ENCODE measurements around the gene TMEM121. TPM values are rescaled to one million over a fixed set of nuclear protein-coding genes. Genes with fewer than 3 reads are reported as not detected.

Gene TMEM121
- total and polyA plus RNA-seq, 2 donors (not counting 1 experiment from before 2014, with no cell fraction given), result 0.99 to 3.7 TPM

GRCh38 chr14:105519946-105520698 is 6.3 kb upstream of the TMEM121 start:
- Histone ChIP-seq H3K9me3 (ENCODE audit: control extremely low read depth in 1 of 3, control insufficient read depth in 2 of 3, insufficient read depth in 1 of 3, low read length in 2 of 3) (no peaks in the 10 kb centered on the region), H3K4me2 (replicated peaks; ENCODE audit: low read depth, low read length, poor library complexity, severe bottlenecking) (no peak overlapping the region), H3K27me3 (replicated peaks in 1 of 4; ENCODE audit: control extremely low read depth in 1 of 4, control insufficient read depth in 3 of 4, insufficient read depth in 4 of 4, low read length in 3 of 4) (peaks cover 0 to 12% (median 5%) of the 10 kb centered on the region in 4 experiments), H2AFZ (ENCODE audit: insufficient read depth, low read depth, low read length, poor library complexity, severe bottlenecking) (no peak overlapping the region), H3K36me3 (replicated peaks in 1 of 2; ENCODE audit: control extremely low read depth in 1 of 2, control insufficient read depth in 1 of 2, extremely low read depth in 1 of 2, insufficient read depth in 2 of 2, low read length in 1 of 2) (no peaks in the 10 kb centered on the region), H3K27ac (ENCODE audit: low read length in 2 of 2) (no peak overlapping the region), H3K9ac (ENCODE audit: low read length) (no peak overlapping the region), H4K20me1 (ENCODE audit: control insufficient read depth, insufficient read depth, low read length, poor library complexity, severe bottlenecking) (no peaks in the 10 kb centered on the region), H3K4me1 (ENCODE audit: control insufficient read depth in 2 of 2, insufficient read depth in 2 of 2, low read length in 2 of 2) (no peaks in the 10 kb centered on the region), H3K79me2 (ENCODE audit: control insufficient read depth, insufficient read depth, low read length) (no peaks in the 10 kb centered on the region), H3K4me3 (ENCODE audit: control extremely low read depth in 1 of 5, extremely low read depth in 1 of 5, insufficient read depth in 1 of 5, low read depth in 2 of 5, low read length in 4 of 5) (no peak overlapping the region)
- 77% methylated on average over 10 of the region's 14 CpGs for WGBS (ENCODE audit: insufficient coverage)
- ATAC-seq (ENCODE audit: low read depth) (no peak), DNase-seq (no peak)
- Mint-ChIP-seq H3K27me3 (peaks cover 31% of the 10 kb centered on the region), H3K9me3 (ENCODE audit: insufficient read depth) (no peaks in the 10 kb centered on the region), H3K4me3 (no peak overlapping the region), H3K4me1 (peaks cover 2% of the 10 kb centered on the region), H3K27ac (no peak overlapping the region)
- ChIA-PET POLR2A (interaction anchor here (0.6 to 0.7 kb wide), 2 partner anchors 424 to 534 kb away, joined by 5 to 11 read pairs; partner anchors contain the start of gene CLBA1), CTCF (interaction anchor here (0.7 kb wide), 1 partner anchor 22 kb away, joined by 3 read pairs; no protein-coding TSS in a partner anchor)
- intact Hi-C loops (cut with micrococcal nuclease), result no loop called here
- TF ChIP-seq CTCF (IDR thresholded peaks at IDR 0.05), result no peak
- TF ChIP-seq EZH2 (IDR thresholded peaks at IDR 0.05; ENCODE audit: borderline replicate concordance, insufficient read depth, low read depth, low read length, poor library complexity, severe bottlenecking), result no peak

GRCh38 chr14:105525326-105525725 is 1.1 kb upstream of the TMEM121 start:
- no peak for TF ChIP-seq EZH2 (IDR thresholded peaks at IDR 0.05; ENCODE audit: borderline replicate concordance, insufficient read depth, low read depth, low read length, poor library complexity, severe bottlenecking)
- TF ChIP-seq CTCF (IDR thresholded peaks at IDR 0.05), result no peak
- no peak overlapping the region for H3K4me2 ChIP-seq (replicated peaks; ENCODE audit: low read depth, low read length, poor library complexity, severe bottlenecking)
- H3K9me3 Mint-ChIP-seq (ENCODE audit: insufficient read depth), result no peaks in the 10 kb centered on the region
- peak overlapping the region; percentile 76 for H3K4me3 Mint-ChIP-seq
- H3K4me1 Mint-ChIP-seq, result peaks cover 24% of the 10 kb centered on the region
- H3K27me3 ChIP-seq (replicated peaks in 1 of 4; ENCODE audit: control extremely low read depth in 1 of 4, control insufficient read depth in 3 of 4, insufficient read depth in 4 of 4, low read length in 3 of 4), result peaks cover 0 to 40% (median 9%) of the 10 kb centered on the region in 4 experiments
- DNase-seq (no peak), ATAC-seq (ENCODE audit: low read depth) (no peak)
- H3K4me1 ChIP-seq (ENCODE audit: control insufficient read depth in 2 of 2, insufficient read depth in 2 of 2, low read length in 2 of 2), result peaks cover 36 to 38% of the 10 kb centered on the region in 2 donors
- peaks cover 0 to 6% (median 0%) of the 10 kb centered on the region in 3 donors for H3K9me3 ChIP-seq (ENCODE audit: control extremely low read depth in 1 of 3, control insufficient read depth in 2 of 3, insufficient read depth in 1 of 3, low read length in 2 of 3)
- ChIA-PET POLR2A (no interaction called here), CTCF (no interaction called here)
- peaks cover 14% of the 10 kb centered on the region for H4K20me1 ChIP-seq (ENCODE audit: control insufficient read depth, insufficient read depth, low read length, poor library complexity, severe bottlenecking)
- intact Hi-C loops (cut with micrococcal nuclease), result loop anchor here (5.0 kb wide), 1 partner anchor 323 kb away; no protein-coding TSS in a partner anchor
- H3K9ac ChIP-seq (ENCODE audit: low read length), result no peak overlapping the region
- H3K27ac ChIP-seq (ENCODE audit: low read length in 2 of 2), result no peak overlapping the region
- H3K4me3 ChIP-seq (ENCODE audit: control extremely low read depth in 1 of 5, extremely low read depth in 1 of 5, insufficient read depth in 1 of 5, low read depth in 2 of 5, low read length in 4 of 5), result no peak overlapping the region
- H3K27ac Mint-ChIP-seq, result no peak overlapping the region
- H3K27me3 Mint-ChIP-seq, result peaks cover 2% of the 10 kb centered on the region
- no peaks in the 10 kb centered on the region for H3K79me2 ChIP-seq (ENCODE audit: control insufficient read depth, insufficient read depth, low read length)
- H3K36me3 ChIP-seq (replicated peaks in 1 of 2; ENCODE audit: control extremely low read depth in 1 of 2, control insufficient read depth in 1 of 2, extremely low read depth in 1 of 2, insufficient read depth in 2 of 2, low read length in 1 of 2), result no peaks in the 10 kb centered on the region
- WGBS (ENCODE audit: insufficient coverage), result 92% methylated on average over 4 of the region's 9 CpGs
- H2AFZ ChIP-seq (ENCODE audit: insufficient read depth, low read depth, low read length, poor library complexity, severe bottlenecking), result no peak overlapping the region
